CD4-positive, alpha-beta T cell (primary cell): ENCODE results near the gene C3orf20. TPM values are rescaled to one million over a fixed set of nuclear protein-coding genes. Genes with fewer than 3 reads are reported as not detected.

Source experiments
- ATAC-seq: fragments of 200-7000 bp; cut with Tn5 transposase; one replicate; pipeline ENCODE4 v1.10.0; 2022; ENCODE audit warnings: mild to moderate bottlenecking; ENCODE audit not compliant: poor library complexity
- CTCF ChIA-PET: fragments of 350-600 bp; sonication (Branson Sonifier 250); formaldehyde crosslinking; loops from one replicate; lab custom pipeline; 2021; ENCODE audit warnings: antibody characterized with exemption, inconsistent platforms; lab: Charles Lee
- POLR2A ChIA-PET: fragments of 350-600 bp; sonication (Branson Sonifier 250); formaldehyde crosslinking; loops from one replicate; lab custom pipeline; 2021; ENCODE audit warnings: antibody characterized with exemption, inconsistent platforms; lab: Charles Lee
- DNase-seq, 14 experiments: peaks; one replicate each; pipeline ENCODE4 v3.0.0-alpha.2; 2013 to 2020; ENCODE audit warnings: mixed read lengths in 2 of 14
- H3K27ac ChIP-seq, 2 donors: one replicate each; pipeline versions ENCODE4 v1.5.1 to v1.7.0; 2013; ENCODE audit warnings: low read length in 2 of 2, low read depth in 1 of 2, mild to moderate bottlenecking in 1 of 2
- H3K27me3 ChIP-seq, 2 experiments: 1 replicate in 1 of 2; 2 replicates in 1 of 2; pipeline versions ENCODE4 v1.6.1 to v1.7.0; 2013; ENCODE audit warnings: low read length in 2 of 2, control low read depth in 1 of 2, mild to moderate bottlenecking in 1 of 2, moderate library complexity in 1 of 2; ENCODE audit not compliant: insufficient read depth in 2 of 2, control insufficient read depth in 1 of 2
- H3K36me3 ChIP-seq: one replicate; pipeline ENCODE4 v1.6.1; 2013; ENCODE audit warnings: low read length, control low read depth; ENCODE audit not compliant: insufficient read depth
- H3K4me1 ChIP-seq: one replicate; pipeline ENCODE4 v1.6.1; 2013; ENCODE audit warnings: low read length, control low read depth; ENCODE audit not compliant: insufficient read depth
- H3K4me3 ChIP-seq: one replicate; pipeline ENCODE4 v1.5.1; 2013; ENCODE audit warnings: mild to moderate bottlenecking, low read length, moderate library complexity
- H3K9me3 ChIP-seq, 2 experiments: 1 replicate in 1 of 2; 2 replicates in 1 of 2; pipeline versions ENCODE4 v1.6.1 to v1.7.0; 2013; ENCODE audit warnings: low read length in 2 of 2, mild to moderate bottlenecking in 2 of 2, control low read depth in 1 of 2, moderate library complexity in 1 of 2; ENCODE audit not compliant: control insufficient read depth in 1 of 2, insufficient read depth in 1 of 2
- H3K27ac Mint-ChIP-seq: one replicate; pipeline ENCODE4 v1.8.0; 2020; ENCODE audit warnings: mixed read lengths
- H3K27me3 Mint-ChIP-seq: one replicate; pipeline ENCODE4 v1.8.0; 2021; ENCODE audit warnings: mixed read lengths
- H3K36me3 Mint-ChIP-seq: one replicate; pipeline ENCODE4 v1.8.0; 2021; ENCODE audit warnings: low read depth, mixed read lengths
- H3K4me1 Mint-ChIP-seq: one replicate; pipeline ENCODE4 v1.8.0; 2021; ENCODE audit warnings: low read depth, mixed read lengths
- H3K4me3 Mint-ChIP-seq: one replicate; pipeline ENCODE4 v1.8.0; 2020; ENCODE audit warnings: mild to moderate bottlenecking, mixed read lengths
- H3K9me3 Mint-ChIP-seq: one replicate; pipeline ENCODE4 v1.8.0; 2020; ENCODE audit warnings: mixed read lengths
- CTCF ChIP-seq: fragments of 200-600 bp; IDR thresholded peaks from one replicate; pipeline ENCODE4 v1.8.0; 2022; ENCODE audit warnings: antibody characterized with exemption, mild to moderate bottlenecking
- intact Hi-C, 2 experiments: fragments of 100-400 bp; cut with DNase I in 1 of 2; cut with micrococcal nuclease in 1 of 2; formaldehyde crosslinking; loops; one replicate each; pipeline versions ENCODE4 v1.15.1 to v1.9.0; 2023 to 2025; cut with DNase I, micrococcal nuclease
- total RNA-seq, 174 experiments: library from RNA in 2 of 174; stranded (reverse) in 2 of 174; gene quantifications; one replicate each; pipeline ENCODE4 v1.2.3 and lab custom pipeline; 2021 to 2026

Gene C3orf20
- total RNA-seq, 2 experiments from 2014 or later = 0.14 TPM; not detected in 1

- H3K27ac ChIP-seq = no peak overlapping the region
- peaks cover 4% of the 10 kb centered on the region for H3K27me3 Mint-ChIP-seq
- no peak for TF ChIP-seq CTCF
- no peaks in the 10 kb centered on the region for H3K36me3 Mint-ChIP-seq
- H3K4me3 ChIP-seq = no peak overlapping the region
- H3K4me3 Mint-ChIP-seq = no peak overlapping the region
- ChIA-PET CTCF (interaction anchor here (0.6 kb wide), 1 partner anchor 208 kb away, joined by 3 read pairs; no protein-coding TSS in a partner anchor), POLR2A (no interaction called here)
- no peaks in the 10 kb centered on the region for H3K4me1 ChIP-seq
- H3K27me3 ChIP-seq = peaks cover 0 to 2% of the 10 kb centered on the region in 2 experiments
- no peaks in the 10 kb centered on the region for H3K36me3 ChIP-seq
- no peak for DNase-seq
- no peaks in the 10 kb centered on the region for H3K9me3 ChIP-seq
- no peaks in the 10 kb centered on the region for H3K4me1 Mint-ChIP-seq
- no peak for ATAC-seq
- H3K9me3 Mint-ChIP-seq = no peaks in the 10 kb centered on the region
- intact Hi-C loops = no loop called here
- no peak overlapping the region for H3K27ac Mint-ChIP-seq
Observed at GRCh38 chr3:14688525-14688924, 13.6 kb downstream of the C3orf20 start.

- Histone ChIP-seq H3K9me3 (no peaks in the 10 kb centered on the region), H3K36me3 (no peaks in the 10 kb centered on the region), H3K27ac (no peak overlapping the region), H3K4me1 (no peaks in the 10 kb centered on the region), H3K4me3 (no peak overlapping the region), H3K27me3 (peaks cover 0 to 2% of the 10 kb centered on the region in 2 experiments)
- Mint-ChIP-seq H3K9me3 (no peaks in the 10 kb centered on the region), H3K27me3 (peaks cover 4% of the 10 kb centered on the region), H3K36me3 (no peaks in the 10 kb centered on the region), H3K27ac (no peak overlapping the region), H3K4me1 (no peaks in the 10 kb centered on the region), H3K4me3 (no peak overlapping the region)
- no peak for TF ChIP-seq CTCF
- ChIA-PET CTCF (no interaction called here), POLR2A (no interaction called here)
- ATAC-seq = no peak
- no peak for DNase-seq
- intact Hi-C loops = no loop called here
Observed at GRCh38 chr3:14689247-14689980, 14.5 kb downstream of the C3orf20 start.

GRCh38 chr3:14691239-14691638, 16.3 kb downstream of the C3orf20 start:
- Mint-ChIP-seq H3K27ac (no peak overlapping the region), H3K4me1 (no peaks in the 10 kb centered on the region), H3K27me3 (peaks cover 4% of the 10 kb centered on the region), H3K36me3 (no peaks in the 10 kb centered on the region), H3K4me3 (no peak overlapping the region), H3K9me3 (no peaks in the 10 kb centered on the region)
- H3K27me3 ChIP-seq = peaks cover 0 to 2% of the 10 kb centered on the region in 2 experiments
- no peak for TF ChIP-seq CTCF
- ChIA-PET CTCF (no interaction called here), POLR2A (no interaction called here)
- no peaks in the 10 kb centered on the region for H3K9me3 ChIP-seq
- no peak overlapping the region for H3K4me3 ChIP-seq
- H3K36me3 ChIP-seq = no peaks in the 10 kb centered on the region
- H3K27ac ChIP-seq = no peak overlapping the region
- ATAC-seq (no peak), DNase-seq (peak in 2 of 14 experiments; percentile 6 to 23)
- H3K4me1 ChIP-seq = no peaks in the 10 kb centered on the region
- intact Hi-C loops = no loop called here
